NT2/D1 (cell line): ENCODE results near the gene AMBRA1.
A peak's percentile ranks its signal among the peaks of the same experiment; 100 is the strongest.
"Not testable (repeated sequence)": the region's sequence is repeated elsewhere in the genome, so short reads cannot be mapped to it uniquely, and the experiment has no call there.

Experiments used
- DNase-seq: peaks from one replicate; pipeline ENCODE4 v3.0.0-alpha.2; 2011; ENCODE audit warnings: low read depth, low spot score
- H3K27me3 ChIP-seq: 2 replicates; pipeline ENCODE4 v1.6.0; 2011; ENCODE audit warnings: mild to moderate bottlenecking; ENCODE audit not compliant: insufficient read length, insufficient read depth
- H3K36me3 ChIP-seq: 2 replicates; pipeline ENCODE4 v1.6.1; 2011; ENCODE audit warnings: mild to moderate bottlenecking, low read length, mixed read lengths; ENCODE audit not compliant: insufficient read depth, insufficient read length
- H3K4me1 ChIP-seq: 2 replicates; pipeline ENCODE4 v1.5.1; 2011; ENCODE audit not compliant: insufficient read depth, insufficient read length
- H3K4me3 ChIP-seq: 2 replicates; pipeline ENCODE4 v1.5.1; 2011; ENCODE audit warnings: low read depth; ENCODE audit not compliant: insufficient read length
- H3K9ac ChIP-seq: 2 replicates; pipeline ENCODE4 v1.6.0; 2011; ENCODE audit warnings: low read depth; ENCODE audit not compliant: insufficient read length
- H3K9me3 ChIP-seq: 2 replicates; pipeline ENCODE4 v1.5.1; 2011; ENCODE audit warnings: mild to moderate bottlenecking, low read length; ENCODE audit not compliant: insufficient read depth
- SUZ12 ChIP-seq: IDR thresholded peaks from 2 replicates; pipeline ENCODE4 v1.6.1; 2011; ENCODE audit not compliant: insufficient read length, insufficient read depth; ENCODE audit errors: extremely low read depth
- YY1 ChIP-seq: IDR thresholded peaks from 2 replicates; pipeline ENCODE4 v1.6.1; 2011; ENCODE audit not compliant: insufficient read length, insufficient read depth
- ZNF274 ChIP-seq: IDR thresholded peaks from 2 replicates; pipeline ENCODE4 v1.6.1; 2011; ENCODE audit warnings: mild to moderate bottlenecking, low read depth, low read length

Gene AMBRA1

DNA sequence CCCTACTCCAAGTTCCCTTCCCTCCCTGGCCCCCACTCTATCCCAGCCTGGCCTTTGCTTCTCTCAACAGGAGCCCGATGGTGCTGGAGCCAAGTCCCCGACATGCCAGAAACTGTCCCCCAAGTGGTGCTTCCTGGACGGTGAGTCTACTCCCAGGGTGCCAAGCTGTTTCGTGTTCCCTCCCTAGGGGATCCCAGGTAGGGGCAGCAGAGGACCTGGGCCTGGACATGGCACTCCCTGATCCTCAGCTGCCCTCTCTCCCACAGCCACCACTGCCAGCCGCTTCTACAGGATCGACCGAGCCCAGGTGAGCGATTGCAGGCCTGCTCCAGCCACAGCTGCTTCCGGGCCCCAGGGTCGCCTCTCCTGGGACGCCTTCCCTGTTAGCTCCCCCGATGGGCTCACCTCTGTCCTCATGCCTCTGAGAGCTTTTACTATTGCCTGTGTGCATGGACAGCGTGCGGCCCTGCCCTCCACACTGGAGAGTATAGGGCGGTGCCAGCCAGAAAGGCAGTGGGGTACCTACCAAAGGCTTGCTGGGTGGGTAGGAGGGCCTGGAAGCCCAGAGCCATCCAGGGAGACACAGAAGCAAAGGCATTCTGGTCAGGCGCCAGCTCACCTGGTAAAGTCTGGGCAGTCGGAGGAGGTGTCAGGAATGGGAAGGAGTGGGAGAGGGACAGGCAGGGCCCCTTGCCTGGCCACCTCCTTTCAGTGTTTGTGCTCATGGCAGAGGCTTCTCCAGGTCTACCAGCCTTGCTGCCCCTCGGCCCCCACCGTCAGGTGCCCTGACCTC, 217.4 kb downstream of the AMBRA1 start:
- no peaks in the 10 kb centered on the region for H3K9me3 ChIP-seq
- H3K36me3 ChIP-seq: peaks cover 75% of the 10 kb centered on the region
- peaks cover 15% of the 10 kb centered on the region for H3K4me1 ChIP-seq
- H3K4me3 ChIP-seq: no peak overlapping the region
- H3K27me3 ChIP-seq: no peaks in the 10 kb centered on the region
- H3K9ac ChIP-seq: no peak overlapping the region
- TF ChIP-seq SUZ12: no peak
- TF ChIP-seq YY1: no peak
- TF ChIP-seq ZNF274: no peak
- no peak for DNase-seq

DNA sequence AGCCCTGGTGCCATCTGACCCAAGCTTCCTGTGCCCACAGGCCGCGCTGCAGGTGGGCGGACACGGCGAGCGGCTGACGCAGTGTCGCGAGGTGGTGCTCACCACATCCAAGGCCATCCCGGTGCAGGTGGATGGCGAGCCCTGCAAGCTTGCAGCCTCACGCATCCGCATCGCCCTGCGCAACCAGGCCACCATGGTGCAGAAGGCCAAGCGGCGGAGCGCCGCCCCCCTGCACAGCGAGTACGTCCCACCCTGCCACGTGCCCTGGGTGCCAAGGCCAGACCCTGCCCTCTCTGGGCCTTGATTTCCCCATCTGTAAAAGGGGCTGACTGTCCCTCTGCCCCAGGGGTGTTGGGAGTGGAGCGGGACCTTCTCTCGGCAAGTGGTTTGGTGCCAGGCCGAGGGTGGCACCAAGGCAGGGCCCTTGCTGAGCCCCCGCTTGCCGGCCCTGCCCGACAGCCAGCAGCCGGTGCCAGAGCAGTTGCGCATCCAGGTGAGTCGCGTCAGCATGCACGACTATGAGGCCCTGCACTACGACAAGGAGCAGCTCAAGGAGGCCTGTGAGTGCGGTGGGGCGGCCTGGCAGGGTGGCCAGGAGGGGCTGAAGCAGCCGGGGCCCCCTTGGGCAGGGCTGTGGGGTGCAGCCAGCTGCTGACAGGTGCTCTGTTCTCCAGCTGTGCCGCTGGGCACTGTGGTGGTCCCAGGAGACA, 218.3 kb downstream of the AMBRA1 start:
- no peaks in the 10 kb centered on the region for H3K9me3 ChIP-seq
- no peak overlapping the region for H3K9ac ChIP-seq
- H3K36me3 ChIP-seq: peaks cover 83% of the 10 kb centered on the region
- TF ChIP-seq SUZ12: no peak
- no peak for TF ChIP-seq YY1
- TF ChIP-seq ZNF274: no peak
- H3K4me3 ChIP-seq: no peak overlapping the region
- no peaks in the 10 kb centered on the region for H3K27me3 ChIP-seq
- H3K4me1 ChIP-seq: peaks cover 15% of the 10 kb centered on the region
- DNase-seq: no peak

DNA sequence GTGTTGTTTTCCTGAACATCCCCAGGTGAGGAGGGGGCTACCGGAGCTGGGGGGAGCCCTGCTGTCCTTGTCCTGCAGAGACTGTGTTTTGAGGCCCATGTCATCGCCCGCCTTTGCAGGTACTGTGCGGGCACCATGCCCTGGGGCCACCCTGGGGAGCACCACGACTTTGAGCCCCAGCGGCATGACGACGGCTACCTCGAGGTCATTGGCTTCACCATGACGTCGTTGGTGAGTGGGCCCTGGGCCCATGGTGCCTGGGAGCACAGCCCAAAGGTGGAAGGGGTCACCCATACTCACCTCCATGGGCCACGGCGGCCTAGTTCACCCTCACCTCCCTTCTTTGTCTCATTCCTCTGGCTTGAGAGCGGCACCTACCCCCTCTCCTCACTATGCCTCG, 219.0 kb downstream of the AMBRA1 start:
- Histone ChIP-seq H3K36me3 (peaks cover 90% of the 10 kb centered on the region), H3K27me3 (no peaks in the 10 kb centered on the region), H3K9ac (no peak overlapping the region), H3K9me3 (no peaks in the 10 kb centered on the region), H3K4me3 (no peak overlapping the region), H3K4me1 (peaks cover 21% of the 10 kb centered on the region)
- no peak for DNase-seq
- TF ChIP-seq YY1 (no peak), SUZ12 (no peak), ZNF274 (no peak)

- H3K27me3 ChIP-seq: no peaks in the 10 kb centered on the region
- peaks cover 21% of the 10 kb centered on the region for H3K4me1 ChIP-seq
- peak overlapping the region; percentile 36 for H3K9ac ChIP-seq
- H3K4me3 ChIP-seq: no peak overlapping the region
- TF ChIP-seq ZNF274 (no peak), YY1 (no peak), SUZ12 (no peak)
- peaks cover 90% of the 10 kb centered on the region for H3K36me3 ChIP-seq
- H3K9me3 ChIP-seq: no peaks in the 10 kb centered on the region
- no peak for DNase-seq
These were observed 219.8 kb downstream of the AMBRA1 start for GRCh38 chr11:46373787-46374740.

- H3K9ac ChIP-seq, DNase-seq, H3K9me3 ChIP-seq, H3K27me3 ChIP-seq, H3K4me3 ChIP-seq: not testable (repeated sequence)
- peaks cover 18% of the 10 kb centered on the region for H3K4me1 ChIP-seq
- peaks cover 86% of the 10 kb centered on the region for H3K36me3 ChIP-seq
These were observed 221.3 kb downstream of the AMBRA1 start for GRCh38 chr11:46372501-46372900.

DNA sequence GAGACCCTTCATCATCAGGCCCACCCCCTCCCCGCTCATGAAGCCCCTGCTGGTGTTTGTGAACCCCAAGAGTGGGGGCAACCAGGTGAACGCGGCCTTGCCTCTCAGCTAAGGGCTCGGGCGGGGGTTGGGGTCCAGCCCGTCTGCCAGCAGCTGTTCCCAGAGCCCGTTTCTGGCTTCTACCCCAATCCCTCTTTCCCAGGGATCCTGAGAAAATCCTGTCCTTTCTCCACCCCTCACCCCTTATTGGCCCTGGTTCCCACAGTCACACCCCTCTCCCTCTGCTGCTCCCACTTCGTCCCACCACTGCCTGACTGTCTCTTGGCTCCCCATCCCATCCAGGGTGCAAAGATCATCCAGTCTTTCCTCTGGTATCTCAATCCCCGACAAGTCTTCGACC, 221.7 kb downstream of the AMBRA1 start:
- Histone ChIP-seq H3K4me1 (peaks cover 21% of the 10 kb centered on the region), H3K36me3 (peaks cover 82% of the 10 kb centered on the region), H3K9ac (no peak overlapping the region), H3K27me3 (no peaks in the 10 kb centered on the region), H3K4me3 (no peak overlapping the region), H3K9me3 (no peaks in the 10 kb centered on the region)
- DNase-seq: no peak
- TF ChIP-seq YY1 (no peak), ZNF274 (no peak), SUZ12 (no peak)

DNA sequence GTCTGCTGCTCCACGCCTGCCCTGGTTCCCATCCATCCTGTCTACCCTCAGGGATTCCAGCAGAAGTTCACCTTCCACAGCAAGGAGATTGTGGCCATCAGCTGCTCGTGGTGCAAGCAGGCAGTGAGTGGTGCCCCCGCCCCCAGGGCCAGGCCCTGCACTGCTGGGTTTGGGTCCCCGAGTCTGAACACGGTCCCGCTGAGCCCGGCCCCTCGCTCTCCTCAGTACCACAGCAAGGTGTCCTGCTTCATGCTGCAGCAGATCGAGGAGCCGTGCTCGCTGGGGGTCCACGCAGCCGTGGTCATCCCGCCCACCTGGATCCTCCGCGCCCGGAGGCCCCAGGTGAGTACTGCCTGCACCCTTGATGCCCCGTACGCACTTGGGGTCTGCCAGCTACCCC, 222.6 kb downstream of the AMBRA1 start:
- Histone ChIP-seq H3K36me3 (peaks cover 82% of the 10 kb centered on the region), H3K9ac (peak overlapping the region; percentile 27), H3K4me1 (peaks cover 24% of the 10 kb centered on the region)
- H3K9me3 ChIP-seq, DNase-seq, H3K27me3 ChIP-seq, H3K4me3 ChIP-seq: not testable (repeated sequence)
